GM19395 (cell line): Measurements from ENCODE around the gene MTNR1A.
"Not testable (repeated sequence)": the region's sequence is repeated elsewhere in the genome, so short reads cannot be mapped to it uniquely, and the experiment has no call there.

Experiments used
- ATAC-seq: cut with Tn5 transposase; IDR thresholded peaks from one replicate; pipeline ENCODE4 v1.9.1; 2021; ENCODE audit warnings: mild to moderate bottlenecking, moderate library complexity; ENCODE audit not compliant: unreplicated experiment

Gene MTNR1A

DNA sequence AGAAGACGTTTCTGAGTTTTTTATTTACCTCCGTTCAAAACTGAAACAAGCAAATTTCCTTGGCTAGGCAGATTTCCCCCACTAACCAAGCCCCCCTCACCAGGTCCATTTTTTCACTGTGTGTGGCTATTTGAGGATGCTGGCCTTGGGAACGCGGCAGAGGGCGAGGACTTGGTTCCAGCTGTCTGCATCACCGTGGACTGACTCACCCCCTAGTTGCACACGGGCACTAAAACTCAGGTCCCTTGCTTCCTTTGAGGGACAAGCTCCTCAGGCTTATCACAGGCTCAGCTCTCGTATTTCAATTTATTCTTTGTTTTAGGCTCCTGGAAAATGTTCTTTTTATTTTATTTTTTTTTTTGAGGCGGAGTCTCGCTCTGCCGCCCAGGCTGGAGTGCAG is 8.4 kb upstream of the MTNR1A start:
- ATAC-seq = no peak

DNA sequence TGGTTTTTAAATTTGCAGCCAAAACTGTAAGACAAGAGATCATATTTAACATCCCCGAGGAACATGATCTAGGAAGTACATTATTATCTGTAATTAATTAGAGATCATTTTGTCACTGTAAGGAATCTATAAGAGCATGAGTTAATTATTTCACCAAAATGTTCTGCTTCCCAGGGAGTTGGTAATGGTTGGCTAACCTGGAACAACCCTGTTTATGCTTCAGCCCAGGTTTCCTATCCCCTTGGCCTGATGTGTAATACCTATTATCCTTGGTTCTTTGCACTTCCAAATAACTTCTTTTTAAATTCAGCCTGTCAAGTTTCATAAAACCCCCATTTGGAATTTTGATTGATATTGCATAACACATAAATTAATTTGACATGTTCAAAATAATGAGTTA is 6.4 kb upstream of the MTNR1A start:
- ATAC-seq = no peak

DNA sequence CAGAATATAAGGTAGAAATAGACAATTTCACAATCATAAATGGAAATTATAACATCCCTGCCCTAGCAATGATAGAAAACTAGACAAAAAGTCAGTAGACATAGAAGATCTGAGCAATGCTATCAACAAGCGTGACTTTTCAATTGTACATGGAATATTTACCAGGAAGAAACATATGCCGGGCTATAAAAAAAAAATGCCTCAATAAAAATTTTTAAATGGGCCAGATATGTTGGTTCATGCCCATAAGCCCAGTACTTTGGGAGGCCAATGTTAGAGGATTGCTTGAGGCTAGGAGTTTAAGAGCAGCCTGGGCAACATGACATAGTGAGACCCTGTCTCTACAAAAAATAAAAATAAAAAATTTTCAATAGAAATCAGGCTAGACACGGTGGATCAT is 5.3 kb upstream of the MTNR1A start:
- ATAC-seq = no peak

GRCh38 chr4:186557486-186557885 is 2.1 kb upstream of the MTNR1A start:
- ATAC-seq = no peak

- ATAC-seq = no peak
These were observed 1.7 kb upstream of the MTNR1A start for GRCh38 chr4:186557061-186557460.

- no peak for ATAC-seq
These were observed 841 bp downstream of the MTNR1A start for GRCh38 chr4:186554539-186554913.

- no peak for ATAC-seq
These were observed 1.6 kb downstream of the MTNR1A start for GRCh38 chr4:186553717-186554116.

DNA sequence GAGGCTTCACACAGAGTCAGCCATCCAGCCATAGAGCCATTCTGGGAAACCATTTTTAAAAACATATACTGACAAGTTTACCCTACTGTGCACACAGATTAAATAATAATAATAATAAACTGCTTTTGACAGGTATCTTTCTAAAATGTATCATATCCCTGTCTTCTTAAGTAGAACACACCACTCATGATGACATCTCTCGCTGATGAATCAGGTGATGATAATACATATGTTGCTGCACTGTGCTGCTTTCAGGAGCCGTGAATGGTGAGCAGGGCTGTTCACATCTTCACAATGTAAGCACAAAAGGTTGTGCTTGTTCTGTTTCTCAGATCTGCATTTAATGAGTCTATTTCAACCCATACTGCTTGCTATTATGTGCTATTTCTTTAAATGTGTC is 3.5 kb downstream of the MTNR1A start:
- no peak for ATAC-seq

GRCh38 chr4:186545436-186545835 is 9.9 kb downstream of the MTNR1A start:
- no peak for ATAC-seq

DNA sequence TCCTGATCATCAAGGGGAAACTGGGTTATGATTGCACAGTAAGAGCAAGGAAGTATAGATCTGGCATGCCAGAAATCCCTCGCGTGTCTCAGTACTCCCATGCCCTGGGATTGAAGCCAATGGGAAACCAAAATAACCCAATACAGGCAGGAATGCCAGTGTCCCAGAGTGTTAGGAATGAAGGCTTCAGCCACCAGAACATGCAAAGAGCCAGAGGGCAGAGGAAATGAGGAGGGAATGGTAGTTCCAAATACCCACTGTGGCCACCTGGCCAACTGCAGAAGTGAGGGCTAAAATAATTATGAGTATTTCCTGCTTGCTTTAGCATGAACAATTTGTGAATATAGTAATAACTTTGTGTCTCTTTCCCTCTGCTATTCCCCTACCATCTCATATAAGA is 12.2 kb downstream of the MTNR1A start:
- no peak for ATAC-seq

GRCh38 chr4:186541801-186542200 is 13.6 kb downstream of the MTNR1A start:
- ATAC-seq = no peak

DNA sequence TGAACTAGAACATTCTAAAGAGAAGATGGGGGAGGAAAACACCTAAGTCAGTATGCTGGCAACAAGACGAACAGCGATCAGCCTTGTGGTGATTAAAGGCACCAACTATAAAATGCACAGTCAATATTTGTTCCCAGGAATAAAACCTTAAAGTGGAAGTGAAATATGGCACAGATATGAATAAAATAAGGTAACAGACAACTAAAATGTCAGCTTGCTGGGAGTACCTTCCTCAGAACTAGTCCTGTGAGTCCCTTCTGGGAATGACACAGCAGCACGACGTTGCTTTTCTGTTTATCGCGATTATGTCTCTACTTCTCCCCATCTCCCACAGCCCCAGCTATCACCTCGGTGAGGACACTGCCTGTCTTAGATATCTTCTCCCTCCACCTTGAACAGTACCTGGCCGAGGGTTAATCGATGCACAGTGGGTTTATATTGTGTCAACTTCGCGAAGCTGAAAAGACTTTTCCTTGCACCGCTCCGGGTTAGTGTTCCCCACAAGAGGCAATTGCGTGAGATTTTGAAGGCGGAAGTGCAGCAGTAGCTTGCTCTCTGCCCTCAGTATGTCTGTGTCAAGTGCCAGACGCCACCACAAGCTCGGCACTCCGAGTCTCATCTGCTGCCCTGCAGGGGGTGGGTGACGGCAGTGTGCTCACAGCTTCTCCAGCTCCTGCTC is 17.4 kb downstream of the MTNR1A start:
- no peak for ATAC-seq

GRCh38 chr4:186536285-186536684 is 19.1 kb downstream of the MTNR1A start:
- no peak for ATAC-seq

GRCh38 chr4:186534056-186534455 is 21.3 kb downstream of the MTNR1A start:
- ATAC-seq = no peak

- ATAC-seq = not testable (repeated sequence)
These were observed 31.4 kb downstream of the MTNR1A start for GRCh38 chr4:186523927-186524326.

- no peak for ATAC-seq
These were observed 39.1 kb downstream of the MTNR1A start for GRCh38 chr4:186516287-186516686.

DNA sequence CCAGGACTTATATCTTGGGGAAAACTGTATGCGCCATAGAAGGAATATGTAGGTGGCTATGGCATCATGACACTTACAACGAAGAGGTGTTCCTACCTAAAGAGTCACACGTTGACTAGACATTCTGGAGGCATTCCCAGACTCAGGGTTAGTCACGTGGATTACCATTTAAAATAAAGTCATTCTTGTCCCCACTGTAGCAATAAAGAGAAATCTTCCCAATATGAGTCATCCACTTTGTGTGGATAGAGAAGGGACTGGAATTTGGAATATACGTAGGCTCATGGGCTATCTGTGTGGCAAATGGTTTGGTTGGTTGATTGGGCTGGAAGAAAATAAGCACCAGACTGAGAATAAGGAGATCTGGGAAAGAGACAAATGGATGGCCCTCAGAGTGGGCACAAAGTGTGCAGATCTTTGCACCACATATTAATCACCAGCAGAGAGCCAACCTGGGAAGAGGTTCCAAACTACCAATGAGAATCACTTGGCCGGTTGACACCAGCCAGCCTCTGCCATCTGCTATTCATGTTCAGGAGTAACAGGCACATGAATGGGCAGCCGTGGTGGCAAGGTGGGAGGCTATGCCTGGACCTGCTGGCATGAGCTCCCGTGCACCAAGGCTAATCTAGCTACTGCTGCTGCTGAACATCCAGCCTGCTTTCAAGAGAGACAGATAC is 41.0 kb downstream of the MTNR1A start:
- no peak for ATAC-seq

- ATAC-seq = not testable (repeated sequence)
These were observed 50.6 kb downstream of the MTNR1A start for GRCh38 chr4:186504771-186505170.

DNA sequence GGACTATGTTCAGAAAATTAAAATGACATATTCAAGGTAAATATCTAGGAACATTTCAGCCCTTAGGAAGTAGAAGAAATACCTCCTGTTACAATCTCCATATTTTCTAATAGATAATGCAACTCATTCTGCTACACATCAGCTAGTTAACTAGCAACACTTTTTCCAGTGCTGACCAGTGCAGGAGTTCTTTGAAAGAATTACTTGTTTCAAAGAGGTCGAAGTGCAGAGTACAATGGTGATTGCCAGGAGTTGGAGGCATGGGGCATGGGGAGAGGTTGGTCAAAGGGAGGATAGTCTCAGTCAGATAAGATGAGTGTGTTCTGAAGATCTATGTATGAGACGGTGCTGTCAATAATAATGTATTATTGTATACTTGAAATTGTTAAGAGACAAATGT is 53.1 kb downstream of the MTNR1A start:
- no peak for ATAC-seq

DNA sequence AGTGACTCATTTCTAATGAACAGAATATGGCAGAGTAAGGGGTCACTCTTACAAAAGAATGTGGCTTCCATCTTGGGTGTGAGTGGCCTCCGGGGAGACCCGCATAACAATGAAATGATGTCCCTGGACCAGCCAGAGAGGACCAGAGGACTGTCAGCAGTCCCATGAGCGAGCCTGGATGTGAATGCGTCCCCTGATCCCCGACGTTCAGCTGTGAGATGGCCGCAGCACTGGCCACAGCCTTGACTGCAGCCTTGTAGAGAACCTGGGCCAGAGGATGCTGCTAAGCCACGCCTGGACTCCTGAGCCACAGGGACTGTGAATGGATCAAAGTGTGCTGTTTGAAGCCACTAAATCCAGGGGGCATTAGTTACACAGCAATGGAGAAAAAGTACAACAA is 53.8 kb downstream of the MTNR1A start:
- no peak for ATAC-seq

DNA sequence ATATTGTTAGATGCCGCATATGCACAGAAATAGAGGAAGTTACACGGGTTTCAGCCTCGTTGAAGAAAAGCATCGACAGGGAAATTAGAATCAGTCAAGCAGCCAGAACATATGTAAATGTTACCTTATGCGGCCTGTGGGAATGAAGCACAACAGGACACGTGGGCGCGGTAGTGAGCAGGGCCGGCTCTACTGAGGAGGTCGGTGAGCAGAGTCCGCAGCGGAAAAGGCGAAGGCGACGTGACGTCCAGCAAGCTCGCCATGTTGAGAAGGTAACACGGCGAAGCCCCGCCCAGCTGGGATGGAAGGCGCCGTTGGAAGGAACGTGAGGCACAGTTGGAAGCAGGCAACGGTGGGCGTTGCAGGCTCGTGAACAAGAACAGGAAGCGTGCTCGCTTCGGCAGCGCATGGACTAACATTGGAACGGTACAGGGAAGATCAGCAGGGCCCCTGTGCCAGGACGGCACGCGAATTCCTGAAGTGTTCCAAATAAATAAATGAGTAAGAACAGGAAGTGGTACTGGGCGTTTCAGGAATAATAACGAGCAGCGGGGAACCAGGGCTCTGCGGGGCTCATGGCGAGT is 54.6 kb downstream of the MTNR1A start:
- ATAC-seq = no peak

GRCh38 chr4:186499467-186499866 is 55.9 kb downstream of the MTNR1A start:
- no peak for ATAC-seq
